GM18520 (cell line): ENCODE results near the gene MLLT10.

ENCODE experiments used
- ATAC-seq: cut with Tn5 transposase; IDR thresholded peaks from one replicate; pipeline ENCODE4 v1.9.1; 2021; ENCODE audit not compliant: unreplicated experiment

Gene MLLT10

DNA sequence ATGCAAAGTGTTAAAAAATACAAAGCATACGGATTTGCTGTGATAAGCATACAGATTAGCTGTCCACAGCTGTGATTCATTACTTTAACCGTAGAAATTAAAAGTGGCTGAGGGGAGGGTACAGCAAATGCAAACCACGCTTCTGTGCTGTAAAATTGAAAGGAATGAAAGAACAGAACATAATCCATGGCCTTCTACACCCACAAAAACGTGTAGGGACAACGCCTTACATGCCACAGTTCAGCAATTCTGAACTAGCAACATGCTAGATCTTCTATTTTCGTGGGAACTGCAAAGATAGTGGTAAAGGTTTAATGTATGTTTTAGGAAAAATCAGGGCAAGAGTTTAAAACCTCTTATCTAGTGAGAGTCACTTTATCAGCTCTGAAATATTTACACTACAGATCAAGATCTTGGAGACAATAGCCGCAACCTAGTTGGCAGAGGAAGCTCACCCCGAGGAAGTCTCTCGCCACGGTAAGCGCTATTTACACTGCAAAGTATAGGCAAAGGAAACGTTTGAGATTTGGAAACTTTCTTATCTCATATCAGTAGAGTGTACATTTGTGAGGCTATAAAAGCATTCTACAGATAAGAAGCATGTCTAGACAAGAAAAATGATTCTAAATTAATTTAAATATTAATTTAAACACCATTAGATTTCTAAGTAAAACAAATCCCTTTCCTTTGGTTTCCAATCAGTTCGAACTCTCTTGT lies 193.6 kb downstream of the MLLT10 start:
- ATAC-seq: no peak

DNA sequence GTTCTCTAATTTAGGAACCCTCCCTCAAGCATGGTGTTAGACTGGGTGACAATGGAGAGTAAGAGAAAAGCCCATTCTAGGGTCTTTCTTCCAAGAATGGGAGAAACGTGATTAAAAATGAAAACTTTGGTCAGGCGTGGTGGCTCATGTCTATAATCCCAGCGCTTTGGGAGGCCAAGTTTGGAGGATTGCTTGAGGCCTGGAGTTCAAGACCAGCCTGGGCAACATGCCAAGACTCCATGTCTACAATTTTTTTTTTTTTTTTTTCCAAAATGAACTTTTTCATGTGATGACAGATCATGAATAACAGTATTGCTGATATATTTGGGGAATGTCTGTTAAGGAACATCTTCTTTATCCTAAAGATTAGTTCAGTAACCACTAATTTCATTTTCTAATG lies 194.6 kb downstream of the MLLT10 start:
- no peak for ATAC-seq

- ATAC-seq: peak; percentile 48
These were observed 198.2 kb downstream of the MLLT10 start for GRCh38 chr10:21732067-21732772.

DNA sequence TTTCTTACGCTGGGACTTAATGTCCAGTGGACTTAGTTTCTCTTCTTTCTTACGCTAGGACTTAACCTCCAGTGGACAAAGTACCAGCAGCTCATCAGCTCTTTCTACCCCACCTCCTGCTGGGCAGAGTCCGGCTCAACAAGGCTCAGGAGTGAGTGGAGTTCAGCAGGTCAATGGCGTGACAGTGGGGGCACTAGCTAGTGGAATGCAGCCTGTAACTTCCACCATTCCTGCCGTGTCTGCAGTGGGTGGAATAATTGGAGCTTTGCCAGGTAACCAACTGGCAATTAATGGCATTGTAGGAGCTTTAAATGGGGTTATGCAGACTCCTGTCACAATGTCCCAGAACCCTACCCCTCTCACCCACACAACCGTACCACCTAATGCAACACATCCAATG lies 199.7 kb downstream of the MLLT10 start:
- no peak for ATAC-seq

- no peak for ATAC-seq
These were observed 203.1 kb downstream of the MLLT10 start for GRCh38 chr10:21737106-21737505.

- no peak for ATAC-seq
These were observed 207.0 kb downstream of the MLLT10 start for GRCh38 chr10:21740989-21741388.

- no peak for ATAC-seq
These were observed 208.8 kb downstream of the MLLT10 start for GRCh38 chr10:21742740-21743412.

DNA sequence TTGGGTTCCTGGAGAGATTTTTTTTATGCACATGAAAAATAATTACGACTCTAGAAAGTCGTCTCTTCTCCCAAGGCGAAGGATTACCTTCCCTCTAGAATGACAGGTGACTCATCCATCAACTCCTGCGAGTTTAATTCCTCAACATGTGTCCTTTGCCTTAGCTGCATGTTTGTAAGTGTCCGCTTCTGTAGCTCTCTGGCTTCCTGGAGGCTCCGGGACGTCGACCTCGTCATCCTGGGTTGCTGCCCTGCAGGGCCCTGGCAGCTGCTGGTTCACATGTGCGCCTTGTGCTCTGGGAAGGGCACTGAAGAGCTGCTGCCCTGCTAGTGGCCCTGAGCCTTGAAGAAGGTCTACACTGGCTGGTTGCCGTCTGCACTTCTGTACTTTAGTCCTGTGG lies 210.2 kb downstream of the MLLT10 start:
- ATAC-seq: no peak

DNA sequence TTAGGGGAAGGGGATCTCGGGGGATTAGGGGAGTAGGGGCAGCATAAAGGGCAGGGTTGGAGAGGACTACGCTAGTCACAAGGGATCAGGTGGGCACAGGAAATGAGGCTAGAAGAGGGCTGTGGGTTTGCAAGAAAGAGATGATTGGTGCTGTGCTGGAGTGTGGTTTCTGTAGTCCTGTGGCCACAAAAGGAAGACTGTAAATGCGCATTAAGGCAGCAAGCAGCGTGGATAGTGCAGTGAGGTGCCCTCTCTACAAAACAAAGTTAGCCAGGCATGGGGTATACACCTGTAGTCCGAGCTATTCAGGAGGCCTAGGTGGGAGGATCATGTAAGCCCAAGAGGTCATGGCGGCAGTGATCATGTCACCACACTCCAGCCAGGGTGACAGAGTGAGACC lies 212.1 kb downstream of the MLLT10 start:
- ATAC-seq: no peak

DNA sequence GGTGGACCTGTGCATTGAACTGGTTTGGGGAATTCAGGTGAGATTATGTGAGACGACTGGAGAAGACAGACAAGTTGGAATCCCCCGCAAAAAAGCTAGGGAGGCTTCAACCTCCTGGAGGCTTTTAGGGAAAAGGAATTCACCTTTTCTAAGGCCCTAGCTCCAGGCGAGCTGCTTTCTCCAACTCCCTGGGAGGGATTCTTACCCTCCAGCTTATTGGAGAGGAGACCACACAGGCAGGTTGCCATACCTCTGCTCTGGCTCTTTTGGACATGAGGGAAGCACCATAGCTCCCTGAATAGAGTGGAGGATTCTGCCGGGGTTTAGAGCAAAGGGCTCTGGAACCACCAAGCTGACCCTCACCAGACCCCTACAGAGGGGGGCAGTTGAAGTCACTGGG lies 213.8 kb downstream of the MLLT10 start:
- no peak for ATAC-seq

GRCh38 chr10:21749788-21750187 lies 215.8 kb downstream of the MLLT10 start:
- no peak for ATAC-seq

DNA sequence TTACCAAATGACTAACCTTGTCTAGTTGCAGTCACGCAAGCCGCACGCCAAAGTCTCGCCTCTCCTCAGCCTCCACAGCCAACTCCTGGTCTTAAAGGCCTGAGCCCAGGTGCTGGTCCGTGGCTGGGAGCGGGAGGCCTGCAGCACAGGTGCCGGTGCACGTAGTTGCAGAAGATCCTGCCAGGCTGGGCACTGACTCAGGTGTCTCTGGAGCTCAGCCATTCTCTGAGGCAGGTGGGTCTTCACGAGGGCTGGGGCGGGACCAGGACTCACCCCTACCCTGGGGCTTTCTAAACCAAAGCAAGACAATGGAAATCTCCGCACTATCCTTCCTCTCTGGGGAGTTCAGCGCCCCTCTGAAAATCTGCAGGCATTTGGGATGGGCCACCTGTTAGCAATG lies 216.4 kb downstream of the MLLT10 start:
- ATAC-seq: no peak

- no peak for ATAC-seq
These were observed 217.6 kb downstream of the MLLT10 start for GRCh38 chr10:21751341-21752310.

GRCh38 chr10:21753497-21754270 lies 219.7 kb downstream of the MLLT10 start:
- no peak for ATAC-seq

DNA sequence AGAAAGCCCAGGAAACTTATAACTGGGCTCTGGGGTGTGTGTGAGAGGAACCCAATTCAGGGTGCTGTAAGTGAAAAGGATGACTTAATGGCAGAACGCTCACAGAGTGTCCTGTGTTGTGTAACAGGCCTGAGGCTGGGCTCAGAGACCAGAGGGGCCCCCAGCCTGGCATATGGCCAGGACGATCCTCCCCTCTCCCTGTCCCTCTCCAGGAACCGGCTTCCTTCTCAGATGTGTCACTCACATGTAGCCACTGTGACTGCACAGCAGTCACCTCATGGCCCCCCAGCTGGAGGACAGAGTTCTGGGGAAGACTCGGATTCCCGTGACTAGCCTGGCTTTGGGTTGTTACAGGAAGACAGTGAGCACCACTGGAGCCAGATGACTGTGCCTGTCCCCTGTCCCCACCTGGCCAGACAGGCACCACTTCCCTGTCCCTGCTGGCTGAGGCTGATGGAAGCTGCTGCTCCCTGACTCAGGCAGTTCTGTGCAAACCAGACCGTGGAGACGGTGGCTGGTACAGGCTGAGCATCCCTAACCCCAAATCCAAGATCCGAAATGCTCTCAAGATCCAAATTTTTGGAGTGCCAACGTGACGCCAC lies 220.5 kb downstream of the MLLT10 start:
- ATAC-seq: no peak

- no peak for ATAC-seq
These were observed 222.7 kb downstream of the MLLT10 start for GRCh38 chr10:21756707-21757106.

GRCh38 chr10:21757185-21757901 lies 223.3 kb downstream of the MLLT10 start:
- ATAC-seq: no peak

- no peak for ATAC-seq
These were observed 224.2 kb downstream of the MLLT10 start for GRCh38 chr10:21758239-21758638.

- ATAC-seq: no peak
These were observed 224.7 kb downstream of the MLLT10 start for GRCh38 chr10:21758696-21759095.
